ACHN (cell line): Measurements from ENCODE around the gene HTR4.
"Not testable (repeated sequence)": the region's sequence is repeated elsewhere in the genome, so short reads cannot be mapped to it uniquely, and the experiment has no call there.

Experiments used
- DNase-seq: peaks from one replicate; pipeline ENCODE4 v3.0.0-alpha.2; 2015
- in situ Hi-C: cut with HindIII; loops from 2 replicates; pipeline ENCODE4 v1.10.0; 2017; ENCODE audit warnings: low sequenced_read_pairs, low pct_ligation_motif_present, low pct_unique_long_range_greater_than_20kb

The HTR4 gene

DNA sequence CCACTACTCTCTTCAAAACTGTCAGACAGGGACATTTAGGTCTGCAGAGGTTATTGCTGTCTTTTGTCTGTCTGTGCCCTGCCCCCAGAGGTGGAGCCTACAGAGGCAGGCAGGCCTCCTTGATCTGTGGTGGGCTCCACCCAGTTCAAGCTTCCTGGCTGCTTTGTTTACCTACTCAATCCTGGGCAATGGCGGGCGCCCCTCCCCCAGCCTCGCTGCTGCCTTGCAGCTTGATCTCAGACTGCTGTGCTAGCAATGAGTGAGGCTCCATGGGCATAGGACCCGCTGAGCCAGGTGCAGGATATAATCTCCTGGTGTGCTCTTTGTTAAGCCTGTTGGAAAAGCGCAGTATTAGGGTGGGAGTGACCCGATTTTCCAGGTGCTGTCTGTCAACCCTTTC is 19.4 kb upstream of the HTR4 start:
- DNase-seq, in situ Hi-C loops: not testable (repeated sequence)

DNA sequence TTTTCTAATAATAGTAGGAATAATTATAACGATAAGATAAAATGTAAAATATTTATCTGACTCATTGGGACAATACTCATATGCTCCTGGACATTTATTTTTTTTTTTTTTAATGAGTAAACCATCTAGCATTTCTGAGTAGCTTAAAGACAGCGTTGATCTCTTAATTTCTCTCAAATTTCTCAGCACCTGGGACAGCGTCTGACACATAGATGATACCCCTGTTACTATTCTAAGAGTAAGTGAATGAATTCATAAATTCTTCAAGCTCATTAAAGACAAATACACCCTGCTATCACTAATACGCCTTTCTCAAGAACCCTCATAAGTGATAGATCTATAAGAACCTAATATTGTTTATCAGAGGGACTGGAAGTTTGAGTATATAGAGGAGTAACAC is 12.0 kb upstream of the HTR4 start:
- DNase-seq: no peak
- in situ Hi-C loops: no loop called here

- DNase-seq: no peak
- in situ Hi-C loops: no loop called here
Measured at GRCh38 chr5:148665431-148665830, 11.1 kb upstream of the HTR4 start.

- DNase-seq: no peak
- in situ Hi-C loops: no loop called here
Measured at GRCh38 chr5:148663509-148663908, 9.2 kb upstream of the HTR4 start.

DNA sequence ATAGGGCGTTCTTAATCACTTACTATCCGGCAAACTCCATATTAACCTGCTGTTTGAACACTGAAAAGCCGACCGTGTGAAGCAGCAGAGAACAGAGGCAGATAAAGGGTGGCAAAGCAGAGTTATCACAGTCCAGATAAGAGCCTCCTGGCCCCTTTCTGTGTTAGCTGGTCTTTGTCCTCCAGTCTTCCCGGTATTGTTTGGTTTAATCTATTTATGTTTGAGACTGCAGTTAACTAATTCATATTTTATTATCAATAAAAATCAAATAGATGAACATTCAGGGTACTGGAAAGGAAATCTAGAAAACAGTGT is 6.0 kb upstream of the HTR4 start:
- in situ Hi-C loops: no loop called here
- no peak for DNase-seq

GRCh38 chr5:148659641-148660345 is 5.5 kb upstream of the HTR4 start:
- in situ Hi-C loops: no loop called here
- DNase-seq: no peak

DNA sequence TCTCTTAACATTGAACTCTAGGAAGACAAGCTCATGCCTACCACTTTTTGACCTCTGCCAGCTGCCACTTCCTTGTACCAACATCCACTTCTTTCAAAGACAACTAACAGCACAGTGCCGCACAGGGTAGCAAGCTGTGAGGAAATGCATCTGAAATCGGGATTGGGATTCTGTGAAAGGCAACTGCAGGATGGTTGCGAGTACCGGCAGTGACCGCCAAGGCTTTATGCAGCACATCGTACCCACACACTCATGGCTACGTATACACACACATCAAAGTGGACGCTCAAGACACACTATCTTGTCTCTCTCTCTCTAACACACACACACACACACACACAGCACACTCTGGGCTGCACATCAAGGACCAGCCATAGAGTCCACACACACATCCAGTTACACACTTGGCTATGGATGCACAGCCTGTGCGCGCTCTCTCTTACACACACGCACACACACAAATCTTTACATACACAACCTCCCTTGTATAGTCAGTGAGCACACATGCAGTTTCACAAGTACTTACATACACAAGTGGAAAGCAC is 964 bp downstream of the HTR4 start:
- in situ Hi-C loops: no loop called here

DNA sequence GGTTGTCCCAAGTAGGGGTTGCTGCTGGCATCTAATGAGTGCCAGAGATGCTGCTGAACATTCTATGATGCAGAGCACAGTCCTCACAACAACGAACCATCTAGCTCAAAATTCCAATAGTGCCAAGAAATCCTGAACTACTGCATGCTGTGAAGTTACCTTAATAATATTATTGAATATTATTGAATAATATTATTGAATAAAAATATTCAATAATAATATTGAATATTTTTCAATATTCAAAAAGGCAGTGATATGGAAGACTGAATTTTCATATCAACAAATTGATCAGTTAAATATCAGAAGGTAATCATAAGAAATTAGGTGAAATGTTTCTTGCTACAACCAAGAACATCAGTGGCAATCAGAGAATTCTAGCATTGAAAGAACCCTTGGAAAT is 2.8 kb downstream of the HTR4 start:
- no peak for DNase-seq
- in situ Hi-C loops: no loop called here

More for the DNA sequence above, 964 bp downstream of the HTR4 start:
- DNase-seq: no peak

- no peak for DNase-seq
- in situ Hi-C loops: no loop called here
Measured at GRCh38 chr5:148645527-148645926, 8.8 kb downstream of the HTR4 start.

DNA sequence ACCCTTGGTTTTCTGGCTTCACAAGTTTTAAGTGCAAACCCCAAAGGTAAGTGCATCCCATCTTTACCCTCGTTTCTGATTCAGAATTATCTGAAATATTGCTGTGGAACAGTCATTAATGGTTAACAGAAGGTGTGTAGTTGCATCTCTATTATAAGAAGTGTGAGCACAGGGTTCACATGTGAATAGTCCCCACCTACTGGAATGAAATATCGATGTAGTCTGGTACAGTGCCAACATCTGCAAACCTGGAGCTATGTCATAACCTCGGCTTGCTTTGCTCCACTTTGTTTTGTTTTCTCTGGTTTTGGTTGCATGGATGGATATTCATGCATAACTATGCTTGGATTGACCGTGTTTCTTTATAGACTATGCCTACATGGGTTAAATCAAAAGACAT is 12.6 kb downstream of the HTR4 start:
- DNase-seq: no peak

DNA sequence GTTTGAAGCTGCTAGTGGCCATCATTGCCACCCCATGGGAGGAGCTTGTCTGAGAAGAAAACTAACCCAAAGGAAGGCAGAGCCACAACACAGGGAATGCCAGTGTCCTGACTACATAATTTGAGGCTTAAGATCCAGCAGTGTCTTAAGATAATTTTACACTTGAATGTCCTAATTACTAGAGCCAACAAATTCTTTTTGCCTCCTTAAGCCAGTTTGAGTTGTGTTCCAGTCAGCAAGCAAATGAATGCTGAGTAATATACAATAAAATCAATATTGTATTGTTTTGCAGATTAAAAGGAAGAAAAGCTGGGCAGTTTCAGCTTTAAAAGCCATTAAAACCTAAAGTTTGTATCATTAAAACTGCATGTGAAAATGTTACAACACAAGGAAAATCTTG is 13.9 kb downstream of the HTR4 start:
- DNase-seq: no peak
- in situ Hi-C loops: no loop called here

More for the DNA sequence above, 12.6 kb downstream of the HTR4 start:
- in situ Hi-C loops: no loop called here

DNA sequence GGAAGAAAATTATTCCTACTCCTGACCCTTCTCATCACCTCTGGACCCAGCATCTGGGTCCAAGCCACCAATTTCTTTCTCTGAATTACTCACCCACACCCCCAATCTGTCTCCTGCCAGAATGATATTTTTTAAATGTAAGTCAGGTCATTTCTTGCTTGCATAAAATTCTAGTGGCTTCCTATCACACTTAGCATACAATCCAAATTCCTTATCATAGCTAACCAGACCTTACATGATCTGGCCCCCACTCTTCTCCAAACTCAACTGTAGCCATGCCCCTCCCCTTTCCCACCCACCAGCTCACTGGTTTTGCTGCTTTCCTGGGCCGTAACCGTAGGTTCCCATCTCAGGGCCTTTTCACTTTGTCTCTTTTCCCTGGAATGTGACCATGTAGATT is 15.2 kb downstream of the HTR4 start:
- in situ Hi-C loops: no loop called here
- DNase-seq: no peak

DNA sequence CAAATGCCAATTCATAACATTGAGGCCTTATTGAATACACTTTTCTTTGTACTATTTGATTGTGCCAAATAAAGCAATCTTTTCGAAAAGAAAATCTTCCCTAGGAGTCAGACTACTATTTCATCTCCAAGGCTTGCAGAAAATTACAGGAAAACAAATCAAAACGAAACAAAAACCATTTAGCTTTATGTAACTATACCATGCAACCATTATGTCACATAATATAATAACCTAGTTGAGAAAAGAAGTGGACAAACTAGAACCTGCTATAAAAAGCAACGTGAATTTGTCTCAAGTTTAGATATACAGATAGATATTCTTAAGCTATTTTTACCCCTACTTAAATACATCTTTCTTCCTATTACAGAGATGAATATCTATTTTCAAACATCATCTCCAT is 18.0 kb downstream of the HTR4 start:
- DNase-seq: no peak
- in situ Hi-C loops: no loop called here

- no peak for DNase-seq
- in situ Hi-C loops: no loop called here
Measured at GRCh38 chr5:148635321-148636083, 18.8 kb downstream of the HTR4 start.

- DNase-seq: no peak
- in situ Hi-C loops: no loop called here
Measured at GRCh38 chr5:148633067-148633377, 21.3 kb downstream of the HTR4 start.

DNA sequence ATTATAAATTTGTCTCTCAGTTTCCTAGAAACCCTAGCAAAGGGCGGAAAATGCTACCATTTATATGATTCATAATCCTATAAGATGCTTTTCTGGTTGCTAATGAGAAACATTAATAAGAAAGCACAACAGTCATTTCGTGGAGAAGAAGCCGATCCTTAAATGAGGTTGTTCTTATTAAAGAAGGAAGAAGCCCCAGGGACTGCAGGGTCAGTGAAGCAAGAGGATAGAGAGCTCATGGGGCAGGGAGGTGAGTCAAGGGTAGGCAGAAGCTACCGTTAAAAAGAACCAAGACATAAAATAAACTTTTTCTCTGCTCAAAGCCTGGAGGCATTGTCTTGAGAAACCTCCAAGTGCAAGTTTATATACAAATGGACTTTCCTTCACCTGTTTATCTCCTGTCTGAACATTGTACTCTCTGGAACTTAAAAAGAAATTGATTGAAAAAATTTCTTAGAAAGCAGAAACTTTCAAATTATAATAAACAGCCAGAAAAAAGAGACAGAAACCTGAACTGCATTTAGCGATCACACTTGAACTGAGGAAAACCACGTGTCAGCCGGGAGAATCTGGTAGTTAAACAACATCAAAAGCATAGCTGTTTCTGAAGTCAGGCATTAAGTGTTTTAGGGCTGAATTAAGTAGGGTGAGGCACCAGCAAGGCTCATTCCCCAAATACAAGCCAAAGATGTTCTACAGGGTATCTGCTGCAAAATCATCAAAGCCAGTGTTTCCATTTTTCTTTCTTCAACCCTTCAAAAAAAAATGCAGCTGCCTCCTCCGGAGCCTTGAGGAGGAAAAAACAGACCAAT is 21.9 kb downstream of the HTR4 start:
- in situ Hi-C loops: no loop called here
- no peak for DNase-seq

GRCh38 chr5:148626986-148627385 is 27.3 kb downstream of the HTR4 start:
- no peak for DNase-seq
- in situ Hi-C loops: no loop called here

GRCh38 chr5:148626081-148626613 is 28.2 kb downstream of the HTR4 start:
- DNase-seq: no peak
- in situ Hi-C loops: no loop called here

DNA sequence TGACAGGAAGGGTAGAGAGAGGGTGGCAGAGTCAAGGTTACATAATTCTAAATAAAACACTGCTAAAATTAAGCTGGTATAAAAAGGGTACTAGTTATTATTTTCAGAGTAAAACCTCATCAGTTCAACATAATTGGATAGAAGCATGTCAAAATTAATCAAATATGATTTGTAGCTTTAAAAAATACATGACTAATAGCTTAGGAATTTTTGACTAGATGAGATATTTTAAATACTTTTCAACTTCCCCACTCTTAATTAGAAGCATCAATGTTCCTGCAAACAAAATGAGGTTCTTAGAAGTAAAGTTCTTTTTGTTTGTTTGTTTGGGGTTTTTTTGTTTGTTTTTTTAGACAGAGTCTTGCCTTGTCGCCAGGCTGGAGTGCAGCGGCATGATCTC is 29.1 kb downstream of the HTR4 start:
- in situ Hi-C loops: no loop called here
- no peak for DNase-seq
